HL-60 (cell line): ENCODE data around the gene APOC4.

Source experiments
- CTCF ChIP-seq: IDR thresholded peaks from one replicate; pipeline ENCODE4 v1.5.1; 2011; ENCODE audit warnings: low read length, control low read depth, inconsistent platforms; ENCODE audit not compliant: insufficient read depth
- GABPA ChIP-seq: IDR thresholded peaks from 2 replicates; pipeline ENCODE4 v1.6.1; 2012; ENCODE audit warnings: low read depth

- TF ChIP-seq CTCF (no peak), GABPA (no peak)
Observed at GRCh38 chr19:44908074-44908835, 33.8 kb upstream of the APOC4 start.
